GM18517 (cell line): ENCODE measurements around the gene NEDD8.

Experiments used
- ATAC-seq: cut with Tn5 transposase; IDR thresholded peaks from one replicate; pipeline ENCODE4 v1.9.1; 2021; ENCODE audit warnings: mild to moderate bottlenecking, moderate library complexity; ENCODE audit not compliant: unreplicated experiment

Gene NEDD8

GRCh38 chr14:24264298-24264697, 32.1 kb upstream of the NEDD8 start:
- ATAC-seq: no peak

- no peak for ATAC-seq
These were observed 31.7 kb upstream of the NEDD8 start for GRCh38 chr14:24263848-24264247.

GRCh38 chr14:24262821-24263733, 30.9 kb upstream of the NEDD8 start, which contains the start of gene TGM1:
Gene TGM1, minus strand, starts transcription at chr14:24263177. Its CDS starts 825 bp downstream, at chr14:24262352.
- no peak for ATAC-seq

GRCh38 chr14:24261969-24262327, 29.8 kb upstream of the NEDD8 start:
- no peak for ATAC-seq

GRCh38 chr14:24261256-24261968, 29.2 kb upstream of the NEDD8 start:
- ATAC-seq: no peak

- ATAC-seq: no peak
These were observed 28.6 kb upstream of the NEDD8 start for GRCh38 chr14:24260780-24261157.

- ATAC-seq: no peak
These were observed 28.0 kb upstream of the NEDD8 start for GRCh38 chr14:24260026-24260779.

GRCh38 chr14:24259282-24260025, 27.3 kb upstream of the NEDD8 start:
- no peak for ATAC-seq

GRCh38 chr14:24258548-24259265, 26.5 kb upstream of the NEDD8 start:
- ATAC-seq: no peak

- ATAC-seq: no peak
These were observed 26.0 kb upstream of the NEDD8 start for GRCh38 chr14:24258119-24258518.

- no peak for ATAC-seq
These were observed 24.8 kb upstream of the NEDD8 start for GRCh38 chr14:24256960-24257359.

GRCh38 chr14:24255931-24256711, 24.0 kb upstream of the NEDD8 start:
- ATAC-seq: no peak

- ATAC-seq: no peak
These were observed 23.3 kb upstream of the NEDD8 start for GRCh38 chr14:24255438-24255837.

- ATAC-seq: no peak
These were observed 22.6 kb upstream of the NEDD8 start for GRCh38 chr14:24254630-24255392.

GRCh38 chr14:24253936-24254335, 21.8 kb upstream of the NEDD8 start:
- ATAC-seq: no peak

- no peak for ATAC-seq
These were observed 20.3 kb upstream of the NEDD8 start for GRCh38 chr14:24252289-24253124.

GRCh38 chr14:24251880-24252288, 19.7 kb upstream of the NEDD8 start:
- ATAC-seq: no peak

- ATAC-seq: no peak
These were observed 18.2 kb upstream of the NEDD8 start for GRCh38 chr14:24250354-24250753.
